G401 (cell line): ENCODE results near the gene MZT1. TPM values are rescaled to one million over a fixed set of nuclear protein-coding genes. Genes with fewer than 3 reads are reported as not detected.

ENCODE experiments used
- DNase-seq: peaks from one replicate; pipeline ENCODE4 v3.0.0-alpha.2; 2015; ENCODE audit warnings: low spot score
- in situ Hi-C: cut with HindIII; loops from 2 replicates; pipeline ENCODE4 v1.10.0; 2016; ENCODE audit warnings: low sequenced_read_pairs, mixed read lengths
- total RNA-seq: library from RNA; depleted of rRNA; stranded (reverse); fragments of >200 nt; shearing (Covaris generic); gene quantifications from 2 replicates; pipeline ENCODE4 v1.2.3, GENCODE V29; 2014; rRNA removed

The MZT1 gene
- total RNA-seq, 1 experiment from 2014 or later, result 65.9 TPM

DNA sequence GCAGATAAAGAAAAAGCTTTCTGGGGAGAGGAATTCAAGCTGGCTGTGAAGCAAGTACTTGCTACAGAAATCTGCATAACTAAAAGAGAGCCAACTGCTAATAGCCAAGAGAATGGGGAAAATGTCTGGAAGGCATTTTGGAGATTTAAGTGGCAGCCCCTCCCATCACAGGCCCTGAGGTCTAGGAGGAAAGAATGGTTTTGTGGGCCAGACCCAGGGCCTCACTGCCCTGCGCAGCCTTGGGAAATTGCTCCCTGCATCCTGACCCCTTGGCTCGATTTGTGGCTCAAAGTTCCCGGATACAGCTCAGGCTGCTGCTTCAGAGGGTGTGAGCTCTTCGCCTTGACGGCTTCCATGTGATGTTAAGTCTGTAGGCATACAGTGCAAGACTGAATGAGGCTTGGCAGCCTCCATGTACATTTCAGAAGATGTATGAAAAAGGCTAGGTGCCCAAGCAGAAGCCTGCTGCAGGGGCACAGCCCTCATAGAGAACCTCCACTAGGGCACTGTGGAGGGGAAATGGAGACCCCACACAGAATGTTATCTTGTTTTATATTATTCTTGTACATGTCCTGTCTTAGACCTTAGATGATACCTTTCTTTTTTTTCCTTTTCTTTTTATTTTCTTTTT is 34.4 kb downstream of the MZT1 start:
- in situ Hi-C loops, result no loop called here
- no peak for DNase-seq

DNA sequence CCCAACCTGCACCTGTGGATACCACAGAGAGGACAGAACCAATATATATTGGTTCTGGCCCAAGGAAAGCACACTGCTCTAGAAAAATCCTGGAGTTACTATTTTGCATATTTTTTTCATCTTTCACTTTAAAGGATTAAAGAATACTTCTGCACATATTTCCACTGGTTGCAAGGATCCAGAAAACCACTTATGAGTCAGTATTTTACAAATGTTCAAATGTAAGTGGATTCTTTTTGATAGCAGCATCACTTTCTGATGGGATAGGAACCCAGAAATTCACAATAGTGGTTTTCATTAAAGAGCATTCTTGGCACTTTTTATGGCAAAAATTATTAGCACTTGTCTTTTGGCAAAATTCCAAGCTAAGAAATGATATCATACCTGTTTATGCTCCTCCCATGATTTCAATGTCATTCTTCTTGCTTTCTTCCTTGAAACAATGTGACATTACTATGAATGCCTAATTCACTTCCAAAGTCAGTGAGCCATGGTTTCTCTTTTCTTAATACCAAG is 38.2 kb downstream of the MZT1 start:
- in situ Hi-C loops, result no loop called here
- no peak for DNase-seq

DNA sequence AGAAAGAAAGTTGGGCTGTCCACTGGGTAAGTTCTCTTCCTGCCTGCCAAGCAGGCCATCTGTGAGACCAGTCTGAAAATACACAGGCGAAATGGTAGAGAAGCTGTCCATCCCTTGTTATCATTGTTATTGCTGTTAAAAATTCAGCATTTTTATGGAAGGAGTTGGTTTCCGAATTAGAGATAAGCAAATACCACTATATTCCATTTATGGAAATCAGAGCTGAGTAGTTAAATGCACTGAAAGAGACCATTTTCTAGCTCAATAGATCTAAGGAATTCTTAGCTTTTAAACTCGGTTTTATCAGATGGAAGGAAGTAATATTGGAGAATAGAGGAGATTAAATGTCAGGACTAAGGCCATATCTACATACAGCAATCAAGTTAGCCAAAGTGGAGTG is 40.7 kb downstream of the MZT1 start:
- in situ Hi-C loops, result no loop called here
- DNase-seq, result no peak

DNA sequence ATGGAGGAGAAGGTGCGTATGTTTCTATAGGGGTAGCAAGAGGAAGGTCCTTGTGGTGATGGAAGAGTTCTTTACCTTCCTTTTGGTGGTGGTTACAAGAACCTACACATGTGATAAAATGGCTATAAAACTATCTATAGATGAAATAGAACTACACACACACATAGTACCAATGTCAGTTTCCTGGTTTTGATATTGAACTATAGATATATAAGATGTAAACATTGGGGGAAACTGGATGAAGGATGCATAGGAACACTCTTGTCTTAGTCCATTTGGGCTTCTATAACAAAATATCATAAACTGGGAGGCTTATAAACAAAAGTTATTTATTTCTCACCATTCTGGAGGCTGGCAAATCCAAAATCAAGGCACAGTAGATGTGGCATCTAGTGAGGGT is 47.1 kb downstream of the MZT1 start:
- in situ Hi-C loops, result no loop called here
- no peak for DNase-seq

DNA sequence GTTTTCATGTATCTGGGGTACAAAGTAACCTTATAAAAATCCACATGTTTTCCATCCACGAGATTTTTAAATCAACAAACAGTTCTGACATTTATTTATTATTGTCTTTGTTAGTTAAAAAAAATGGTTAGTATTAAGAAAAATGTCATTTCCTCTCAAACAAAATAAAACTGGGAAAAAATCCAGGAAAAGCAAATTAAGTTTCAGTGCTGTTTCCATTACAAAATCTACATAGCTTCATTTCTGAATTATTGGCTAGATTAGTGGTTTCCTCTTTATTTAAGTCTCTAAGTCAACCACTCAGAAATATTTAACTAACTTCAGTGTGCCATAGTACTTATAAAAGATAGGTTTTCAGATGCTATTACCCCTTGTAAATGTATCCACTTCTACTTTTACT is 49.1 kb downstream of the MZT1 start:
- in situ Hi-C loops, result no loop called here

DNA sequence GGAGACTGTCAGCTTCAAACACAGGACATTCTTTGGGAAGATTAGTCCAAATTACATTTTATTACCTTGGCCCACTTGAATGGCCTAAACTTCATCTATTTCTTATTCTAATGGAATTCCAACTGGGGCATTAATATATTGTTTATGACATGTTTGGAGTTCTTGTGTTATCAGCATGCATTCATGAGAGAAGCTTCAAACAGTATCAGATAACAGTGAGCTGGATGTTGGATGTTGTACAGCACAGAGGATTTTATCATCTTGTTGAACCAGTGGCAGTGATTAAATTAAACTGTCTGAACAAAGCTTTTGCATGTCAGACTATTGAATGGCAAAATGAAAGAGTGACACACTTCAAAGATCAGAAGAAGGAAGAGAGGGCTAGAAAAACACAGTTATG is 50.0 kb downstream of the MZT1 start:
- in situ Hi-C loops, result no loop called here

More for the DNA sequence above, 49.1 kb downstream of the MZT1 start:
- DNase-seq, result no peak

DNA sequence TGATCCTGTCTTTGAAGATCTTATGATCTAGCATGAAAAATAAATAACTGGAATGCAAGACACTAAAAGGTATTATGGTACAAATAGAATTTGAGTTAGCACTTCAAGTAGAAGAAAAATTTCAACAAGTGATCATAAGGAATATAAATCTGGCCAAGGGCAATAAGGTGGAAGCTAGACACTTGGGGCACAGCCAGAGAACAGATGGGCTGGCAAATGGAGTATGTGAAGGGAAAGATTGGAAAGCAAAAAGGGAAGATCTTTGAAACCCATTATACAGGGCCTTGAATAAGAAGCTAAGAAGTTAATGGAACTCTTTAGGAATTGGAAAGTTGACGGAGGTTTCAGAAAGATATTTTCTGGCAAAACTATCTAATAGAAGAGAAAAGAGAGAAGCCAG is 61.0 kb downstream of the MZT1 start:
- in situ Hi-C loops, result no loop called here
- DNase-seq, result peak; percentile 80

More for the DNA sequence above, 50.0 kb downstream of the MZT1 start:
- no peak for DNase-seq

DNA sequence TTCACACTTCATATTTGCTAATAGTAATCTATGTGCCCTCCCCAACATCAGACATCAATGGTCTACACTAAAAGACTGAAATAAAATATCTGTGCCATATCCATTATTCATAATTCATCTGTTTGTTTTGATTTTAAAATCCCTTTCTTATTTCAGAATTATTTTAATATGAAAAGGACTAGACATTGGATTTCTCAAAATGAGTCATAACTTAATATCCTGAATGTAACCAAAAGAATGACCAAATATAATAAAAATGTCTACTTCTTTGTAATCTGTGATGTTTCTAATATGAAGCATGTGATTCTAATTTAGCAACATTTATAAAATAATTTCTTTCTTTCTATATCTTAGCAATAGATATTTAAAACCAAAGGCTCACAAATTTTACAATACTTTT is 64.9 kb downstream of the MZT1 start:
- in situ Hi-C loops, result no loop called here
- no peak for DNase-seq

Other genes starting within 250 kb of the MZT1 start
- gene BORA, start 294 bp upstream of the MZT1 start, total RNA-seq, result 32.1 and 37.0 TPM in 2 replicates
- gene DIS3, start 54.3 kb upstream of the MZT1 start, total RNA-seq, result 34.4 and 45.1 TPM in 2 replicates
- gene PIBF1, start 54.5 kb upstream of the MZT1 start, total RNA-seq, result 11.0 and 16.4 TPM in 2 replicates